HG03060 (cell line): ENCODE data around the gene DDX59.

Experiments
- ATAC-seq: cut with Tn5 transposase; IDR thresholded peaks from one replicate; pipeline ENCODE4 v1.9.1; 2021; ENCODE audit warnings: low read depth, moderate number of reproducible peaks; ENCODE audit not compliant: unreplicated experiment

DDX59 gene

DNA sequence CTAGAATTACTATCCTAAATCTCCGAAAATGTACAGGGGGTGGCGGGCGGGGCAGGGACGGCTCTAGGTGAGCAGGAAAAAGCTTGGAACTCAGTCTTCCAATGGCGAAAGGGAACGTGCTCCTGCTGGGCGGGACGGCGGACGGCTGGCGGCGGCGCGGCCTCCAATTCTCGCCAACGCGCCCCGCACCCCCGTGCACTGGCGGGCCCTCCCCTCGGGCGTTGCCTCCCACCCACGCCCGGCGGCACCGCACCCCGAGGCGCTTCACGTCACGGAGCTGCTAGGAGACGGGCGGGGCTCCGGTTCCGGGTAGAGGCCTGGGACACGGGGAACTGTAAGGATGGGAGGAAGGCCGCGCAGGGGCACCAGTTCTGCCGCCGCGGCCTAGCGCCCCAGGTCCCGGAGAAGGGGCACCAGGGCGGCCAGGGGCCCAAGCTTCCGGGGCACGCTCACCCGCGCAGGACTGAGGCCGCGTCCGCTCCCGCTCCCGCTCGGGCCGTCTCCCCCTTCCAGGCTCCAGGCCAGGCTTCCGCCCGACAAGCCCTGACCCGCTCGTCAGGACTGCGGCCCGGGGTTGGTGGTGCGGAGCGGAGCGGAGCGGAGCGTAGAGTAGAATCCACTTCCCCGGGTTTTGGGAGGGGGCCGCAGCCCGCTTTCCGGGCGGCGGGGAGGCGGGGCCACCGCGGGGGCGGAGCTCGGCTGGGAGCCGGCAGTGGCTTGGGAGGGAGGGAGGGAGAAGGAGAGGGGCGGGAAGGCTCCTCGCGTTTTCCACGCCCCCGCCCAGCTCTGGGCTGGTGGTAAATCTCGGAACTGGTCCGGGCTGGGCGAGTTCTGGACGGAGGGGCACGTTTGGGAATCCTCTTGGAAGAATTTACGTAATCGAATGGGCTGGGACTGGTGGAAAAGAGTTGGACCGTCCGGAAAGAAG, at the start of gene DDX59:
Gene DDX59 (minus strand): TSS at position 594 of the 928 bp plus-strand sequence. CDS start 3,167 bp downstream, outside the sequence.
- peak; percentile 60 for ATAC-seq

- no peak for ATAC-seq
Measured at GRCh38 chr1:200714504-200715187, 44.9 kb upstream of the DDX59 start.

- no peak for ATAC-seq
Measured at GRCh38 chr1:200710166-200710565, 40.5 kb upstream of the DDX59 start.

GRCh38 chr1:200708769-200709168, 39.1 kb upstream of the DDX59 start:
- ATAC-seq = no peak

GRCh38 chr1:200708161-200708560, 38.5 kb upstream of the DDX59 start:
- ATAC-seq = no peak

DNA sequence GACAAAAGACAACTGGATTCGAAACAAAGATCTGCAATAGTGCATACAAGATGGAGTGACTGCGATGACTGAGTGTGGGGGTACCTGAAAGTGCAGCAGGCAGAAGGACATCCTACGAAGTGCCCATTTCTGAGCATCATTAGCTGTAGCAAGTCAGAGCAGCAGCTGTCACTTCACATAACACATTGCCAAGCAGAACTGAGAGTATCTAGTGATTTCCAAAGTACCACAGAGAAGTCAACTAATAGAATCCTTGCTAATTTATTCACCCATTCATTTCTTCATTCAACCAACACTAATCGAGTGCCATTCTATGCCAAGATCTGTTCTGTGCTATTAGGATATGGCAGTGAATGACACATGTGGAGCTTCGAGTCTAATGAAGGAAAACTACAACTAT, 37.4 kb upstream of the DDX59 start:
- ATAC-seq = no peak

- no peak for ATAC-seq
Measured at GRCh38 chr1:200706111-200706814, 36.6 kb upstream of the DDX59 start.

DNA sequence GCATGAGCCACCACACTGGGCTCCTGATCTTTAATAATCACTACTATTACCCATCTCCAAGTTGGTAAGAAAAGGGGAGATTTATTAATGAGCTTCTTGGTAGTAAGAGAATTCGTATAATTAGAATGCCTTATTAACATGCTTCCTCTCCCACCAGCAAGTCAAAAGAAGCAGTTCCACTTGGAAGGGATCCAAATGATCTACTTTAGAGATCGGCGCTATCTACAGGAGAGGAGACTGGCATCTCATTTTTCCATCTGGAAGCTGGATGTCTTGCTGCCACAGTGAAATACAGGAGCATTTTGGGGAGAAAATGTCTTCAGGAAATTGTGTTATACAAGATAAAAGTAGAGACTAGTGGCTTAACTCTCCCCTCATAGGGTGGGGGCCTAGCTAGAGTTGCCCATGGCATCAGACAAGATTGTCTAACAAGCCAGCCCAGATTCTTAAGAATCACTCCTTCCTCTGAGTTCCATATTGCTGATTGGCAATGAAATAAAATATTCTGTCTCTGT, 35.3 kb upstream of the DDX59 start:
- ATAC-seq = no peak

DNA sequence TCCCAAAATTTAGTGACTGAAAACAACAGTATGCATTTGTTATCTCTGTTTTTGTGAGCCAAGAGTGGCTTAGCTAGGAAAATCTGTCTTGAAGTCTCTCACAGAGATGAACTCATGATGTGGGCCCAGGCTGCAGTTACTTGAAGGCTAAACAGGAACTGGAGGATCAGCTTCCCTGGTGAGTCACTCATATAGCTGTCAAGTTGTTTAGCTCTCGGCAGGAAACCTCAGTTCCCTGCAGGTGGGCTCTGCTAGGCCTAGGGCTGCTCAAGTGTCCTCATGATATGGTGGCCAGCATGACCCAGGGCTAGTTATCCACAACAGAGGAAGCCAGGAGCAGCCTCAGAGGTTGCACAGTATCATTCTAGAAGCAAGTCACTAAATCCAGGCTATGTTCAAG, 30.2 kb upstream of the DDX59 start:
- no peak for ATAC-seq

- ATAC-seq = no peak
Measured at GRCh38 chr1:200694738-200695137, 25.0 kb upstream of the DDX59 start.

DNA sequence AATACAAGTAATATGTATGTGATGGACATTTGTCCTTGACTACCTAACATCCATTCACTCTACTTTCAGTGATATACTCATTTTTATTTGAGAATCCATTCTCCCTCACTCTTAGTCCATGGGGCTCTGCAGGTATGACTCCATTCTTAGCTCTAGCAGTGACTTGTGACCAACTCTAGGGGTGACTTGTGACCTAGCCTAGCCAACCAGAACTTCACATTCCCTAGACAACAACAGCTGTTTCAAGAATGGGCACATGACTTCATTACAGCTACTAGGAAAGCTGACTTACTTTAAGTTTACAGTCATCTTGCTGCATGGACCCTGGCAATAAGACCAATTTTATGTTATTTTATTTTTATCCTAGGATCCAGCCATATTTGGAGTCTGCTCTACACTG, 23.6 kb upstream of the DDX59 start:
- ATAC-seq = no peak

DNA sequence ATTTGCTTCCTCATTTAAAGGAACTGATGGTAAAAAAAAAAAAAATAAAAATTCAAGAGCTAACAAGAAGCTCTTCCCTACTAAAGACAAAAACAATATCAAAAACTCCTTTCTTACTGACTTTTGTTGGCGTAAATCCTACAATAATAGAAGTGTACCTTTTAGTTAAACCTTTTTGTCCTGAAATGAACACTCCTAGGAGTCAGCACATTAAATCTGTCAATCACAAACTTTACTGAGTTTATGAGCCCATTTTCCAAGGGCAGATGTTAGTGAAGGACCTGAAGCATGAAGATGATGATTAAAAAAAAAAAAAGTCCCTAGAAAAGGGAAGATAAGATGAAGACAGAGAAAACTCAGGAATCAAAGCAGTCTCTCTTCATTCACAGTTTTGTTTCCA, 22.6 kb upstream of the DDX59 start:
- no peak for ATAC-seq

GRCh38 chr1:200686620-200687019, 16.9 kb upstream of the DDX59 start:
- no peak for ATAC-seq

DNA sequence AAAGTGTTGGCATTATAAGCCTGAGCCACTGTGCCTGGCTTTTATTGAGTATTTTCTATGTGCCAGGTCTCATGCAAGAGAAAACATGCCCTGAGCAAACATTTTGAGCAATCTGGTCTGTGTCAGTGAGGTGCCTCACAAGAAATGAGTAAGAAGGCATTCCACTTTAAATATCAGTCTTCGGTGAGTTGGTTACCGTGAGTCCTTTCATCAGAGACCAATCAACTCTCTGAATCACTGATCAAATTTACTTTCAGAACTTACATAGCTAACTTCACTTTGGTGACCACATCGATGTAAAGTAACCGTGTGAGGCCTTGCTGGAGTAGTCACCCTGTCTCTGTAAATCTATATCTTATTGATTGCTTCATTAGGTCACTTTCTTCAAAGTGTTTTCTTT, 14.3 kb upstream of the DDX59 start:
- no peak for ATAC-seq

DNA sequence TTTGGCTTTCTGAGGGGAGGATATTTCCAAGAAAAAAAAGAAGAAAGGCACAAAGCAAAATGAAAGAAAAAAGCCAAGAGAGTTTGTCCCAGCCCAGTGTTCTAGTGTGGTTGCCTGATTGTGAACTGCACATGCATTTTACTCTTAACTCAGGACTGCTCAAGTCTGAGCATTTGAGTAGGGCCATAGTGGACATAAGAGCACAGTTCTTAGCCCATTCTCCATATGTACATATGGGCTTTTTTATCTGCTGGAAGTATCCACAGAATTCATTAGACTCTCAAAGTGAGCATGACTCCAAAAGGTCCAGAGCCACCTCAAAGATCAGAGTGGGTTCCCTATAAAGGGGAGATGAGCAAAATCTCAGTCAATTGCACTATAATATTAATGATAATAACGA, 13.6 kb upstream of the DDX59 start:
- ATAC-seq = no peak

- ATAC-seq = no peak
Measured at GRCh38 chr1:200681231-200681630, 11.5 kb upstream of the DDX59 start.

GRCh38 chr1:200676829-200677228, 7.1 kb upstream of the DDX59 start:
- no peak for ATAC-seq

DNA sequence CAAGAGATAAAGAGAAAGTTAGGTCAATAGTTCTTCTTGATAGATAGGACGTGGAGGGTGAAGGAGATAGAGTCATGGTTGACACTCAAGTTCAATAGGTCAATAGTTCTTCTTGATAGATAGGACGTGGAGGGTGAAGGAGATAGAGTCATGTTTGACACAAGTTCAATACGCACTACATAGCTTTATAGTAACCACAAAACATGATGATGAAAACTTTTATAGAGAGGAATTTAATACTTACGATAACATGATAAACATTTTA, 5.8 kb upstream of the DDX59 start:
- ATAC-seq = no peak

- ATAC-seq = no peak
Measured at GRCh38 chr1:200674838-200675587, 5.3 kb upstream of the DDX59 start.

- no peak for ATAC-seq
Measured at GRCh38 chr1:200673952-200674823, 4.5 kb upstream of the DDX59 start.
